NCI-H2227 (cell line): ENCODE results near the gene SAP30.

Experiments used
- DNase-seq: peaks from one replicate; lab custom pipeline; 2025; ENCODE audit not compliant: unreplicated experiment; lab: John Stamatoyannopoulos, UW

The SAP30 gene

GRCh38 chr4:173365359-173365996, 5.3 kb upstream of the SAP30 start:
- DNase-seq, result no peak

GRCh38 chr4:173367285-173367684, 3.5 kb upstream of the SAP30 start:
- no peak for DNase-seq

GRCh38 chr4:173367946-173368345, 2.8 kb upstream of the SAP30 start:
- no peak for DNase-seq

- DNase-seq, result peak; percentile 35
These were observed 651 bp upstream of the SAP30 start for GRCh38 chr4:173370130-173370476.

- peak; percentile 42 for DNase-seq
These were observed 788 bp downstream of the SAP30 start for GRCh38 chr4:173371292-173372192.

GRCh38 chr4:173374588-173374987, 3.8 kb downstream of the SAP30 start:
- DNase-seq, result no peak

- no peak for DNase-seq
These were observed 9.2 kb downstream of the SAP30 start for GRCh38 chr4:173379929-173380328.

- DNase-seq, result no peak
These were observed 10.2 kb downstream of the SAP30 start for GRCh38 chr4:173380987-173381386.

- DNase-seq, result no peak
These were observed 10.9 kb downstream of the SAP30 start for GRCh38 chr4:173381610-173382009.

- no peak for DNase-seq
These were observed 11.6 kb downstream of the SAP30 start for GRCh38 chr4:173382349-173382748.

- no peak for DNase-seq
These were observed 16.0 kb downstream of the SAP30 start for GRCh38 chr4:173386751-173387150.

- DNase-seq, result no peak
These were observed 20.9 kb downstream of the SAP30 start for GRCh38 chr4:173391701-173392100.

- no peak for DNase-seq
These were observed 26.9 kb downstream of the SAP30 start for GRCh38 chr4:173397604-173398003.

- no peak for DNase-seq
These were observed 27.5 kb downstream of the SAP30 start for GRCh38 chr4:173398220-173398619.

- peak; percentile 1 for DNase-seq
These were observed 28.1 kb downstream of the SAP30 start, which contains the start of gene SCRG1 for GRCh38 chr4:173398779-173399415. TSS of gene SCRG1 (minus strand) at chr4:173399116. CDS start at chr4:173391414, 7,702 bp downstream.

- DNase-seq, result no peak
These were observed 30.3 kb downstream of the SAP30 start for GRCh38 chr4:173401063-173401462.

- DNase-seq, result no peak
These were observed 32.3 kb downstream of the SAP30 start for GRCh38 chr4:173403051-173403450.

- DNase-seq, result no peak
These were observed 33.6 kb downstream of the SAP30 start for GRCh38 chr4:173404296-173404865.

- no peak for DNase-seq
These were observed 35.3 kb downstream of the SAP30 start for GRCh38 chr4:173405840-173406606.

- no peak for DNase-seq
These were observed 39.3 kb downstream of the SAP30 start for GRCh38 chr4:173410079-173410478.
